G401 (cell line): Measurements from ENCODE around the gene TOM1. TPM values are rescaled to one million over a fixed set of nuclear protein-coding genes. Genes with fewer than 3 reads are reported as not detected.

ENCODE experiments used
- DNase-seq: peaks from one replicate; pipeline ENCODE4 v3.0.0-alpha.2; 2015; ENCODE audit warnings: low spot score
- in situ Hi-C: cut with HindIII; loops from 2 replicates; pipeline ENCODE4 v1.10.0; 2016; ENCODE audit warnings: low sequenced_read_pairs, mixed read lengths
- total RNA-seq: library from RNA; depleted of rRNA; stranded (reverse); fragments of >200 nt; shearing (Covaris generic); gene quantifications from 2 replicates; pipeline ENCODE4 v1.2.3, GENCODE V29; 2014

TOM1 gene
- total RNA-seq, 1 experiment from 2014 or later: 47.5 TPM

- no peak for DNase-seq
- in situ Hi-C loops: no loop called here
Observed at GRCh38 chr22:35341090-35341874, 41.6 kb downstream of the TOM1 start.

GRCh38 chr22:35342390-35342789 lies 42.7 kb downstream of the TOM1 start:
- in situ Hi-C loops: no loop called here
- DNase-seq: no peak

GRCh38 chr22:35343664-35344550 lies 44.2 kb downstream of the TOM1 start:
- in situ Hi-C loops: no loop called here
- DNase-seq: no peak

GRCh38 chr22:35344956-35345690 lies 45.4 kb downstream of the TOM1 start:
- in situ Hi-C loops: no loop called here
- DNase-seq: no peak

- in situ Hi-C loops: no loop called here
Observed at GRCh38 chr22:35345808-35346505, 46.3 kb downstream of the TOM1 start.

GRCh38 chr22:35346596-35347220 lies 47.0 kb downstream of the TOM1 start:
- no peak for DNase-seq
- in situ Hi-C loops: no loop called here

More at GRCh38 chr22:35345808-35346505, 46.3 kb downstream of the TOM1 start:
- no peak for DNase-seq

- DNase-seq: no peak
- in situ Hi-C loops: no loop called here
Observed at GRCh38 chr22:35347462-35347861, 47.8 kb downstream of the TOM1 start.

- no peak for DNase-seq
- in situ Hi-C loops: no loop called here
Observed at GRCh38 chr22:35348026-35348590, 48.4 kb downstream of the TOM1 start.

GRCh38 chr22:35348703-35349102 lies 49.0 kb downstream of the TOM1 start:
- in situ Hi-C loops: no loop called here
- no peak for DNase-seq

GRCh38 chr22:35349368-35349703 lies 49.6 kb downstream of the TOM1 start:
- DNase-seq: no peak
- in situ Hi-C loops: no loop called here

- DNase-seq: no peak
- in situ Hi-C loops: no loop called here
Observed at GRCh38 chr22:35349704-35350538, 50.2 kb downstream of the TOM1 start.

- in situ Hi-C loops: no loop called here
Observed at GRCh38 chr22:35350539-35351503, 51.1 kb downstream of the TOM1 start.

GRCh38 chr22:35352214-35353111 lies 52.8 kb downstream of the TOM1 start:
- in situ Hi-C loops: no loop called here
- peak; percentile 29 for DNase-seq

More at GRCh38 chr22:35350539-35351503, 51.1 kb downstream of the TOM1 start:
- peak; percentile 94 for DNase-seq

- no peak for DNase-seq
- in situ Hi-C loops: no loop called here
Observed at GRCh38 chr22:35353318-35353717, 53.6 kb downstream of the TOM1 start.

GRCh38 chr22:35354068-35354467 lies 54.4 kb downstream of the TOM1 start:
- no peak for DNase-seq
- in situ Hi-C loops: no loop called here
